ENCODE data around the gene TSEN54.

- TF ChIP-seq POLR2A (IDR thresholded peaks at IDR 0.05) (no peak), CTCF (IDR thresholded peaks at IDR 0.05 in 4 of 5, conservative IDR thresholded peaks at IDR 0.05 in 1 of 5) (no peak)
These were observed 18.1 kb upstream of the TSEN54 start for GRCh38 chr17:75498039-75498725.

All from gastrocnemius medialis (tissue), 4 donors.